H7 (cell line): ENCODE data around the gene IFIT1B. TPM values are rescaled to one million over a fixed set of nuclear protein-coding genes. Genes with fewer than 3 reads are reported as not detected.

Source experiments
- total RNA-seq: library from RNA; depleted of rRNA; stranded (reverse); fragments of >200 nt; shearing (Covaris generic); gene quantifications from 2 replicates; pipeline ENCODE4 v1.2.3, GENCODE V29; 2014; rRNA removed

IFIT1B gene
- total RNA-seq, 1 experiment from 2014 or later: not detected

Other genes with a start within 250 kb of the IFIT1B start
- gene CH25H, start 170.7 kb upstream of the IFIT1B start, total RNA-seq: not detected in 2 replicates
- 10.1 and 14.9 TPM in 2 replicates for gene LIPA, start 126.3 kb upstream of the IFIT1B start, total RNA-seq
- 0.18 and 0.45 TPM in 2 replicates for gene IFIT2, start 76.0 kb upstream of the IFIT1B start, total RNA-seq
- 0.22 and 0.45 TPM in 2 replicates for gene IFIT3, start 50.1 kb upstream of the IFIT1B start, total RNA-seq
- gene IFIT1, start 14.6 kb downstream of the IFIT1B start, total RNA-seq: 3.7 and 4.0 TPM in 2 replicates
- gene IFIT5, start 36.5 kb downstream of the IFIT1B start, total RNA-seq: 1.7 and 2.3 TPM in 2 replicates
- 4.1 and 5.4 TPM in 2 replicates for gene SLC16A12, start 157.5 kb downstream of the IFIT1B start, total RNA-seq